ENCODE data around the gene PCBP3.
"Not testable (repeated sequence)": the region's sequence is repeated elsewhere in the genome, so short reads cannot be mapped to it uniquely, and the experiment has no call there.

The PCBP3 gene

GRCh38 chr21:45670731-45671130 lies 27.2 kb downstream of the PCBP3 start:
- TF ChIP-seq CTCF (IDR thresholded peaks at IDR 0.05; ENCODE audit: low read depth, low read length), result no peak
- H3K4me3 ChIP-seq (replicated peaks in 1 of 2; ENCODE audit: low read depth in 2 of 2, low read length in 2 of 2), result no peak overlapping the region
- DNase-seq (ENCODE audit: low read depth in 2 of 2), result no peak

GRCh38 chr21:45678790-45679189 lies 35.3 kb downstream of the PCBP3 start:
- not testable (repeated sequence) for DNase-seq (ENCODE audit: low read depth in 2 of 2); H3K4me3 ChIP-seq (replicated peaks in 1 of 2; ENCODE audit: low read depth in 2 of 2, low read length in 2 of 2)

GRCh38 chr21:45680215-45680614 lies 36.7 kb downstream of the PCBP3 start:
- H3K4me3 ChIP-seq (replicated peaks in 1 of 2; ENCODE audit: low read depth in 2 of 2, low read length in 2 of 2), result no peak overlapping the region
- DNase-seq (ENCODE audit: low read depth in 2 of 2), result no peak
- no peak for TF ChIP-seq CTCF (IDR thresholded peaks at IDR 0.05; ENCODE audit: low read depth, low read length)

GRCh38 chr21:45695086-45695485 lies 51.6 kb downstream of the PCBP3 start:
- H3K4me3 ChIP-seq (replicated peaks in 1 of 2; ENCODE audit: low read depth in 2 of 2, low read length in 2 of 2), result no peak overlapping the region
- DNase-seq (ENCODE audit: low read depth in 2 of 2), result no peak
- no peak for TF ChIP-seq CTCF (IDR thresholded peaks at IDR 0.05; ENCODE audit: low read depth, low read length)

- TF ChIP-seq CTCF (IDR thresholded peaks at IDR 0.05; ENCODE audit: low read depth, low read length), result no peak
- DNase-seq (ENCODE audit: low read depth in 2 of 2), result peak; percentile 98 to 99
- H3K4me3 ChIP-seq (replicated peaks in 1 of 2; ENCODE audit: low read depth in 2 of 2, low read length in 2 of 2), result no peak overlapping the region
Observed at GRCh38 chr21:45698493-45699184, 55.1 kb downstream of the PCBP3 start.

- H3K4me3 ChIP-seq (replicated peaks in 1 of 2; ENCODE audit: low read depth in 2 of 2, low read length in 2 of 2), result no peak overlapping the region
- no peak for TF ChIP-seq CTCF (IDR thresholded peaks at IDR 0.05; ENCODE audit: low read depth, low read length)
- DNase-seq (ENCODE audit: low read depth in 2 of 2), result no peak
Observed at GRCh38 chr21:45699251-45699942, 55.9 kb downstream of the PCBP3 start.

- no peak for DNase-seq (ENCODE audit: low read depth in 2 of 2)
- H3K4me3 ChIP-seq (replicated peaks in 1 of 2; ENCODE audit: low read depth in 2 of 2, low read length in 2 of 2), result no peak overlapping the region
- TF ChIP-seq CTCF (IDR thresholded peaks at IDR 0.05; ENCODE audit: low read depth, low read length), result no peak
Observed at GRCh38 chr21:45699966-45700365, 56.4 kb downstream of the PCBP3 start.

Measured in cardiac fibroblast (primary cell).